ENCODE data around the gene LPCAT3. TPM values are rescaled to one million over a fixed set of nuclear protein-coding genes. Genes with fewer than 3 reads are reported as not detected.

LPCAT3 gene
- total RNA-seq, 1 experiment from 2014 or later, result 56.6 TPM

DNA sequence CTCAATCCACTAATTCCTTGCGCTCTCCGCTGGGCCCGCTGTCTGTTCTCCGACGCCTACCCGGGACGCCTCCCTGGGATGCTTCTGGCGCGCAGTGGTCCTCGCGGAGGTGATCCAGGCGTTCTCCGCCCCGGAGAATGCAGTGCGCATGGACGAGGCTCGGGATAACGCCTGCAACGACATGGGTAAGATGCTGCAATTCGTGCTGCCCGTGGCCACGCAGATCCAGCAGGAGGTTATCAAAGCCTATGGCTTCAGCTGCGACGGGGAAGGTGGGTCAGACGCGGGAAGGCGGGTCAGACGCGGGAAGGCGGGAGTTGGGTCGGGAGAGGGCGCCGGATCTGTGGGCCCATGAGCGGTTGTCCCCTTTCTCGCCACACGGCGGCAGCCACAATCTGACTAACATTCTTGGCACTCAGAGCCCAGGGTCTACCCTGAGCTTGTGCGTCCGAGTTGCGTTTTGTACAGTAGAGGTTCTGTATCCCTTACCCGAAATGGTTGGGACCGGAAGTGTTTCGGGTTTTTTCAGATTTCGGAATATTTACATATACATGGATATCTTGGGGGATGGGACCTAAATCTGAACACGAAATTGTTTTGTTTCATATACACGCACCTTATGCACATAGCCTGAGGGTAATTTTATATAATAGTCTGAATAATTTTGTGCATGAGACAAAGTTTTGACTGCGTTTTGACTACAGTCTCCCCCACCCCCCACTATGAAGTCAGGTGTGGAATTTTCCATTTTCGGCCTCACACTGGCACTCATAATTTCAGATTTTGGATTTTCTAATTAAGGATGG lies 73.7 kb downstream of the LPCAT3 start:
- Histone ChIP-seq H3K27me3 (replicated peaks; ENCODE audit: insufficient read depth, low read depth, low read length, poor library complexity) (no peaks in the 10 kb centered on the region), H3K36me3 (ENCODE audit: insufficient read depth, low read length, poor library complexity, severe bottlenecking) (peaks cover 22% of the 10 kb centered on the region), H3K27ac (ENCODE audit: low read depth, low read length, poor library complexity, severe bottlenecking) (peak overlapping the region; percentile 99), H3K4me1 (ENCODE audit: insufficient read depth, low read length, poor library complexity, severe bottlenecking) (peaks cover 18% of the 10 kb centered on the region), H3K4me3 (ENCODE audit: low read depth, low read length, poor library complexity, severe bottlenecking) (peak overlapping the region; percentile 64), H3K9me3 (ENCODE audit: low read depth, low read length, poor library complexity, severe bottlenecking) (no peaks in the 10 kb centered on the region)
- ChIA-PET POLR2A (ENCODE audit: low non-redundant PET) (interaction anchor here (0.6 to 2.0 kb wide), 10 partner anchors 11 to 245 kb away, joined by 3 to 19 read pairs (median 6); partner anchors contain the start of genes PEX5 and USP5), CTCF (interaction anchor here (0.7 to 3.2 kb wide), 10 partner anchors 17 to 171 kb away, joined by 3 to 20 read pairs (median 4); partner anchors contain the start of genes C1RL and LPCAT3)
- DNase-seq (ENCODE audit: low spot score), result peak; percentile 97
- TF ChIP-seq EZH2 (IDR thresholded peaks at IDR 0.05; ENCODE audit: borderline replicate concordance, low read depth, low read length, poor library complexity, severe bottlenecking), result no peak
- TF ChIP-seq, protein P1, sequence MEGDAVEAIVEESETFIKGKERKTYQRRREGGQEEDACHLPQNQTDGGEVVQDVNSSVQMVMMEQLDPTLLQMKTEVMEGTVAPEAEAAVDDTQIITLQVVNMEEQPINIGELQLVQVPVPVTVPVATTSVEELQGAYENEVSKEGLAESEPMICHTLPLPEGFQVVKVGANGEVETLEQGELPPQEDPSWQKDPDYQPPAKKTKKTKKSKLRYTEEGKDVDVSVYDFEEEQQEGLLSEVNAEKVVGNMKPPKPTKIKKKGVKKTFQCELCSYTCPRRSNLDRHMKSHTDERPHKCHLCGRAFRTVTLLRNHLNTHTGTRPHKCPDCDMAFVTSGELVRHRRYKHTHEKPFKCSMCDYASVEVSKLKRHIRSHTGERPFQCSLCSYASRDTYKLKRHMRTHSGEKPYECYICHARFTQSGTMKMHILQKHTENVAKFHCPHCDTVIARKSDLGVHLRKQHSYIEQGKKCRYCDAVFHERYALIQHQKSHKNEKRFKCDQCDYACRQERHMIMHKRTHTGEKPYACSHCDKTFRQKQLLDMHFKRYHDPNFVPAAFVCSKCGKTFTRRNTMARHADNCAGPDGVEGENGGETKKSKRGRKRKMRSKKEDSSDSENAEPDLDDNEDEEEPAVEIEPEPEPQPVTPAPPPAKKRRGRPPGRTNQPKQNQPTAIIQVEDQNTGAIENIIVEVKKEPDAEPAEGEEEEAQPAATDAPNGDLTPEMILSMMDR (conservative IDR thresholded peaks at IDR 0.05; ENCODE audit: low read depth, low read length), result peak; percentile 92
- intact Hi-C loops (cut with micrococcal nuclease; ENCODE audit: unreplicated experiment), result loop anchor here (1.0 kb wide), 3 partner anchors 18 to 165 kb away; partner anchors contain the start of genes C1R and C1RL
- no TSS peak for BruUV-seq (replicated peaks)

GRCh38 chr12:6943722-6944380 lies 74.4 kb downstream of the LPCAT3 start, which contains the start of the genes C12orf57 and RNU7-1:
TSS of gene C12orf57 (plus strand) at chr12:6944022. CDS start at chr12:6944122, 100 bp downstream.
TSS of gene RNU7-1 (plus strand) at chr12:6943816.
- Histone ChIP-seq H3K9me3 (ENCODE audit: low read depth, low read length, poor library complexity, severe bottlenecking) (no peaks in the 10 kb centered on the region), H3K4me1 (ENCODE audit: insufficient read depth, low read length, poor library complexity, severe bottlenecking) (peaks cover 18% of the 10 kb centered on the region), H3K27ac (ENCODE audit: low read depth, low read length, poor library complexity, severe bottlenecking) (peak within 1 kb of the TSS; percentile 99), H3K27me3 (replicated peaks; ENCODE audit: insufficient read depth, low read depth, low read length, poor library complexity) (no peaks in the 10 kb centered on the region), H3K36me3 (ENCODE audit: insufficient read depth, low read length, poor library complexity, severe bottlenecking) (peaks cover 28% of the 10 kb centered on the region), H3K4me3 (ENCODE audit: low read depth, low read length, poor library complexity, severe bottlenecking) (peak within 1 kb of the TSS; percentile 64)
- intact Hi-C loops (cut with micrococcal nuclease; ENCODE audit: unreplicated experiment), result loop anchor here (1.0 kb wide), 3 partner anchors 18 to 165 kb away; partner anchors contain the start of genes C1R and C1RL
- TSS peak; percentile 68 for BruUV-seq (replicated peaks)
- POLR2A ChIA-PET (ENCODE audit: low non-redundant PET), result interaction anchor here (0.6 to 2.0 kb wide), 12 partner anchors 12 to 1106 kb away, joined by 3 to 19 read pairs (median 6); partner anchors contain the start of genes PEX5 and USP5
- peak; percentile 98 for DNase-seq (ENCODE audit: low spot score)
- no peak for TF ChIP-seq EZH2 (IDR thresholded peaks at IDR 0.05; ENCODE audit: borderline replicate concordance, low read depth, low read length, poor library complexity, severe bottlenecking)
- TF ChIP-seq, protein P1 (conservative IDR thresholded peaks at IDR 0.05; ENCODE audit: low read depth, low read length), result no peak
- CTCF ChIA-PET, result interaction anchor here (0.8 to 3.2 kb wide), 9 partner anchors 17 to 172 kb away, joined by 3 to 20 read pairs (median 4); partner anchors contain the start of gene LPCAT3

GRCh38 chr12:6943389-6943721 lies 74.9 kb downstream of the LPCAT3 start:
- peak; percentile 93 for DNase-seq (ENCODE audit: low spot score)

More at GRCh38 chr12:6943389-6943721, 74.9 kb downstream of the LPCAT3 start:
- peaks cover 21% of the 10 kb centered on the region for H3K4me1 ChIP-seq (ENCODE audit: insufficient read depth, low read length, poor library complexity, severe bottlenecking)
- H3K4me3 ChIP-seq (ENCODE audit: low read depth, low read length, poor library complexity, severe bottlenecking), result peak overlapping the region; percentile 64
- intact Hi-C loops (cut with micrococcal nuclease; ENCODE audit: unreplicated experiment), result no loop called here
- no peaks in the 10 kb centered on the region for H3K9me3 ChIP-seq (ENCODE audit: low read depth, low read length, poor library complexity, severe bottlenecking)
- TF ChIP-seq EZH2 (IDR thresholded peaks at IDR 0.05; ENCODE audit: borderline replicate concordance, low read depth, low read length, poor library complexity, severe bottlenecking), result no peak
- TF ChIP-seq, protein P1 (conservative IDR thresholded peaks at IDR 0.05; ENCODE audit: low read depth, low read length), result no peak
- no peaks in the 10 kb centered on the region for H3K27me3 ChIP-seq (replicated peaks; ENCODE audit: insufficient read depth, low read depth, low read length, poor library complexity)
- CTCF ChIA-PET, result interaction anchor here (0.8 to 3.2 kb wide), 5 partner anchors 18 to 165 kb away, joined by 3 to 20 read pairs (median 5); no protein-coding TSS in a partner anchor
- POLR2A ChIA-PET (ENCODE audit: low non-redundant PET), result interaction anchor here (0.6 to 2.0 kb wide), 8 partner anchors 18 to 1107 kb away, joined by 3 to 19 read pairs (median 6); partner anchors contain the start of gene PEX5
- BruUV-seq (replicated peaks), result no TSS peak
- H3K36me3 ChIP-seq (ENCODE audit: insufficient read depth, low read length, poor library complexity, severe bottlenecking), result peaks cover 33% of the 10 kb centered on the region
- peak overlapping the region; percentile 99 for H3K27ac ChIP-seq (ENCODE audit: low read depth, low read length, poor library complexity, severe bottlenecking)
